OCI-LY1 (cell line): ENCODE results near the gene EEFSEC.

Experiments
- H2AFZ ChIP-seq: fragments of 200-600 bp; sonication (generic), shearing (Covaris generic); 2 replicates; pipeline ENCODE4 v1.6.0; 2014; ENCODE audit warnings: antibody characterized with exemption, mild to moderate bottlenecking, low read length
- H3F3A ChIP-seq: fragments of 200-600 bp; sonication (generic), shearing (Covaris generic); 2 replicates; pipeline ENCODE4 v1.6.0; 2014; ENCODE audit warnings: mild to moderate bottlenecking, antibody characterized with exemption, low read length, moderate library complexity; ENCODE audit not compliant: insufficient read depth
- H3K27ac ChIP-seq: fragments of 200-600 bp; sonication (generic); 2 replicates; pipeline ENCODE4 v1.5.1; 2014; ENCODE audit warnings: low read length, mixed run types, mild to moderate bottlenecking, low read depth; ENCODE audit not compliant: poor library complexity, severe bottlenecking
- H3K27me3 ChIP-seq: fragments of 200-600 bp; sonication (generic); 2 replicates; pipeline ENCODE4 v1.6.0; 2014; ENCODE audit warnings: antibody characterized with exemption, mild to moderate bottlenecking, low read length, moderate library complexity; ENCODE audit not compliant: insufficient read depth
- H3K36me3 ChIP-seq: fragments of 200-600 bp; sonication (generic); 2 replicates; pipeline ENCODE4 v1.6.1; 2014; ENCODE audit warnings: mild to moderate bottlenecking, antibody characterized with exemption, low read length, moderate library complexity, mixed read lengths; ENCODE audit not compliant: insufficient read depth
- H3K4me1 ChIP-seq: fragments of 200-600 bp; sonication (generic); 2 replicates; pipeline ENCODE4 v1.5.1; 2014; ENCODE audit warnings: mild to moderate bottlenecking, low read length, moderate library complexity; ENCODE audit not compliant: insufficient read depth, severe bottlenecking
- H3K4me2 ChIP-seq: fragments of 200-600 bp; sonication (generic), shearing (Covaris generic); 2 replicates; pipeline ENCODE4 v1.6.1; 2014; ENCODE audit warnings: low read length
- H3K4me3 ChIP-seq: fragments of 200-600 bp; sonication (generic); 2 replicates; pipeline ENCODE4 v1.5.1; 2014; ENCODE audit warnings: low read length, low read depth, mild to moderate bottlenecking, mixed read lengths; ENCODE audit not compliant: poor library complexity, severe bottlenecking
- H3K79me2 ChIP-seq: fragments of 200-600 bp; shearing (Covaris generic); 2 replicates; pipeline ENCODE4 v1.6.1; 2016; ENCODE audit warnings: mixed run types, low read length, mixed read lengths; ENCODE audit not compliant: insufficient read depth
- H3K9ac ChIP-seq: fragments of 200-600 bp; sonication (generic), shearing (Covaris generic); 2 replicates; pipeline ENCODE4 v1.6.1; 2014; ENCODE audit warnings: mild to moderate bottlenecking, low read length, mixed read lengths
- H3K9me2 ChIP-seq: fragments of 200-600 bp; sonication (generic), shearing (Covaris generic); 2 replicates; pipeline ENCODE4 v1.6.1; 2014; ENCODE audit warnings: low read depth, mild to moderate bottlenecking, low read length, mixed read lengths
- H3K9me3 ChIP-seq: fragments of 200-600 bp; shearing (Covaris generic); 2 replicates; pipeline ENCODE4 v1.6.1; 2014; ENCODE audit warnings: low read length, mixed read lengths
- H4K20me1 ChIP-seq: fragments of 200-600 bp; sonication (generic), shearing (Covaris generic); 2 replicates; pipeline ENCODE4 v1.6.0; 2016; ENCODE audit warnings: mild to moderate bottlenecking, low read length; ENCODE audit not compliant: insufficient read depth
- EZH2 ChIP-seq: fragments of 200-600 bp; sonication (generic), shearing (Covaris generic); IDR thresholded peaks from 2 replicates; pipeline ENCODE4 v1.8.0; 2017; ENCODE audit warnings: borderline replicate concordance, mixed run types, mild to moderate bottlenecking, antibody characterized with exemption, low read length, moderate library complexity, mixed read lengths
- TF ChIP-seq, protein P1 (sequence below): fragments of 200-600 bp; sonication (generic), shearing (Covaris generic); IDR thresholded peaks from 2 replicates; pipeline ENCODE4 v1.5.1; 2017; ENCODE audit warnings: mild to moderate bottlenecking, antibody characterized with exemption, low read length, moderate library complexity, mixed read lengths

EEFSEC gene

GRCh38 chr3:128307781-128308469 is 154.6 kb downstream of the EEFSEC start:
- Histone ChIP-seq H3F3A (no peaks in the 10 kb centered on the region), H3K27me3 (no peaks in the 10 kb centered on the region), H3K79me2 (no peaks in the 10 kb centered on the region), H4K20me1 (no peaks in the 10 kb centered on the region), H2AFZ (no peak overlapping the region), H3K27ac (no peak overlapping the region), H3K9me2 (no peaks in the 10 kb centered on the region), H3K9me3 (peaks cover 4% of the 10 kb centered on the region; the same call in 1 of the 2 replicates), H3K4me3 (no peak overlapping the region), H3K4me1 (no peaks in the 10 kb centered on the region), H3K36me3 (no peaks in the 10 kb centered on the region; the same call in 1 of the 2 replicates), H3K4me2 (no peak overlapping the region), H3K9ac (no peak overlapping the region)
- no peak for TF ChIP-seq EZH2
- TF ChIP-seq, protein P1, sequence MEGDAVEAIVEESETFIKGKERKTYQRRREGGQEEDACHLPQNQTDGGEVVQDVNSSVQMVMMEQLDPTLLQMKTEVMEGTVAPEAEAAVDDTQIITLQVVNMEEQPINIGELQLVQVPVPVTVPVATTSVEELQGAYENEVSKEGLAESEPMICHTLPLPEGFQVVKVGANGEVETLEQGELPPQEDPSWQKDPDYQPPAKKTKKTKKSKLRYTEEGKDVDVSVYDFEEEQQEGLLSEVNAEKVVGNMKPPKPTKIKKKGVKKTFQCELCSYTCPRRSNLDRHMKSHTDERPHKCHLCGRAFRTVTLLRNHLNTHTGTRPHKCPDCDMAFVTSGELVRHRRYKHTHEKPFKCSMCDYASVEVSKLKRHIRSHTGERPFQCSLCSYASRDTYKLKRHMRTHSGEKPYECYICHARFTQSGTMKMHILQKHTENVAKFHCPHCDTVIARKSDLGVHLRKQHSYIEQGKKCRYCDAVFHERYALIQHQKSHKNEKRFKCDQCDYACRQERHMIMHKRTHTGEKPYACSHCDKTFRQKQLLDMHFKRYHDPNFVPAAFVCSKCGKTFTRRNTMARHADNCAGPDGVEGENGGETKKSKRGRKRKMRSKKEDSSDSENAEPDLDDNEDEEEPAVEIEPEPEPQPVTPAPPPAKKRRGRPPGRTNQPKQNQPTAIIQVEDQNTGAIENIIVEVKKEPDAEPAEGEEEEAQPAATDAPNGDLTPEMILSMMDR: no peak

DNA sequence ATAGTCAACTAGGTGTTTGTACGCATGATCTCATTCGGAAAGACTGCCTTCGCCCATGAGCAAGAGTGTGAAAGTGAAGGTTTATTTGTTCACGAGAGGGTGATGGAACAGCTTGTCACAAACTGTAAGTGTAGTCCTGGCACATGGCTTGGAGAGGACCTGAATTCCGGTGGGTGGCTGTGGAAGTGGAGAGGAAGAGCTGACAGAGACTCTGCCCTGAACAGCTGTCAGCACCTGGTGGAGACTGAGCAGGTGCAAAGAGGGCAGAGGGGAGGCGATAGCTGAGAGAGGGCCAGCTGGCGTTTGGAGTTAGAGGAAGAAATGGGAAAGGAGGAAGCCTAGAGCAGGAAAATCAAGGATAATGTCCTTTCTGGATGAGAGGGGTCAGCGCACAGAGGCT is 155.7 kb downstream of the EEFSEC start:
- Histone ChIP-seq H3K4me3 (no peak overlapping the region), H3K79me2 (no peaks in the 10 kb centered on the region)

DNA sequence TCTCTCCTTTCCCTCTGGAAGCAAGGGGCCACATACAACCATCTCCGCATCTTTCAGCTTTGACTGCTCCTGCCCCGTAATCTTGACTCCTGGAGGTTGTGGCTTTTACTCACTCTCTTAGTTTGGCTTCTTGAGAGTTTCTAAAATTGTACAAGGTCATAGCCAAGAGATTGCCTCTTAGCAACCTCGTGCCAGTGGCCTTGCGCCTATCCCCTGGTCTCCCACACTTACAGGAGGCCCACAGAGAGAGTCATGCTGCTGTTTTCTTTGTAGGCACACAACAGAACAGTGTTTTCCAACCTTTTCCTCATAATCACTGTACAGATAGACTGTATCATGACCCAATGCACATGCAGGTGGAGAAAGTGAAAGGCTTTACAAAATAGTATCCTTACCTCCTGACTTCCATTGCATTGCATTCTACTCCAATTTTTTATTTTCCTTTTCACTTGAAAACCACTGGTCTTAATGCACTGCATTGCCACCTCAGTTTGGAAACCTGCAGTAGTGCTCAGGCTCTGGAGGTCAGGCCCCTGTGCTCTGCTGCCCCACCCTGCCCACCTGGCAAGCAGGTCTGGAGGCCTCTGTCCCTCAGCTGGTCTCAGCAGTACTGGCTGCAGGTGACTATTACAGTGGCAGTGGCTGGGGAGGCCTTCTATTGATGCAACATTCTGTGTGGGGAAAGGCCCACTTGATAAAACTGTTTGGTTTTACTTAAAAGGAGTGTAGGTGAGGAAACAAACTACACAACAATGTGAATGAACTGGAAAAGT is 157.2 kb downstream of the EEFSEC start:
- H3K9me2 ChIP-seq: no peaks in the 10 kb centered on the region
- no peaks in the 10 kb centered on the region for H4K20me1 ChIP-seq
- H3K9me3 ChIP-seq: no peaks in the 10 kb centered on the region
- H3K4me3 ChIP-seq: no peak overlapping the region
- H3K36me3 ChIP-seq: no peaks in the 10 kb centered on the region
- no peak overlapping the region for H3K4me2 ChIP-seq
- H3K79me2 ChIP-seq: no peaks in the 10 kb centered on the region
- no peak overlapping the region for H3K9ac ChIP-seq
- H2AFZ ChIP-seq: no peak overlapping the region
- TF ChIP-seq, protein P1: no peak
- no peak for TF ChIP-seq EZH2
- no peaks in the 10 kb centered on the region for H3F3A ChIP-seq
- H3K27me3 ChIP-seq: no peaks in the 10 kb centered on the region
- H3K4me1 ChIP-seq: no peaks in the 10 kb centered on the region
- no peak overlapping the region for H3K27ac ChIP-seq

More for the DNA sequence above, 155.7 kb downstream of the EEFSEC start:
- H3K9ac ChIP-seq: no peak overlapping the region
- no peak overlapping the region for H2AFZ ChIP-seq
- no peak for TF ChIP-seq EZH2
- TF ChIP-seq, protein P1: no peak
- no peaks in the 10 kb centered on the region for H3F3A ChIP-seq
- no peaks in the 10 kb centered on the region; the same call in 1 of the 2 replicates for H3K36me3 ChIP-seq
- H4K20me1 ChIP-seq: no peaks in the 10 kb centered on the region
- H3K27me3 ChIP-seq: no peaks in the 10 kb centered on the region
- no peaks in the 10 kb centered on the region for H3K9me3 ChIP-seq
- H3K4me2 ChIP-seq: no peak overlapping the region
- no peaks in the 10 kb centered on the region for H3K4me1 ChIP-seq
- H3K9me2 ChIP-seq: no peaks in the 10 kb centered on the region
- no peak overlapping the region for H3K27ac ChIP-seq
